ENCODE results near the gene GLT6D1. TPM values are rescaled to one million over a fixed set of nuclear protein-coding genes. Genes with fewer than 3 reads are reported as not detected.

Gene GLT6D1
- total and polyA plus RNA-seq, 7 donors, result not detected

DNA sequence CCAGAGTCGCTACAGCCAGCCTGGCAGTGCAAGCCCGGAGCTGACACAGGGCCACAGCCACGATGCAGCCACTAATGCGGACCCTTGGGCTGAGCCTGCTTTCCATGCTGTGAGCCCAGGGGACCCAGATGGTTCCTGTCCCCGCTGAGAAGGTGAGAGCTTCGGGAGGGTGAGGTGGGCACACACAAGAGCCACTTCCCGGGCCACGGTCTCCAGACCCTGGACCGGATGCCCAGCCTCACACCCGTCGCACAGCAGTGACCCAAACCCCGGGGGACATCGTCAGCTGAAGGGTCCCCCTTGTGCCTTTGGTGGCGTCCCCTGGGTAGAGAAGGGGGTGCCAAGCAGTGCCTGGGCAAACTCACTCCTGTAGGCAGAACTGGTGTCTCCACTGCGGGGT is 64.4 kb downstream of the GLT6D1 start:
- H3K27me3 ChIP-seq, result peaks cover 0 to 9% (median 0%) of the 10 kb centered on the region in 3 donors
- intact Hi-C loops (cut with DNase I), result no loop called here
- WGBS, 2 donors, result 90 to 91% methylated on average over 15 of the region's 15 CpGs
- no peak overlapping the region for H3K27ac ChIP-seq
- H3K4me3 ChIP-seq, result no peak overlapping the region
- TF ChIP-seq EP300 (IDR thresholded peaks at IDR 0.05), result no peak
- TF ChIP-seq, protein P1, sequence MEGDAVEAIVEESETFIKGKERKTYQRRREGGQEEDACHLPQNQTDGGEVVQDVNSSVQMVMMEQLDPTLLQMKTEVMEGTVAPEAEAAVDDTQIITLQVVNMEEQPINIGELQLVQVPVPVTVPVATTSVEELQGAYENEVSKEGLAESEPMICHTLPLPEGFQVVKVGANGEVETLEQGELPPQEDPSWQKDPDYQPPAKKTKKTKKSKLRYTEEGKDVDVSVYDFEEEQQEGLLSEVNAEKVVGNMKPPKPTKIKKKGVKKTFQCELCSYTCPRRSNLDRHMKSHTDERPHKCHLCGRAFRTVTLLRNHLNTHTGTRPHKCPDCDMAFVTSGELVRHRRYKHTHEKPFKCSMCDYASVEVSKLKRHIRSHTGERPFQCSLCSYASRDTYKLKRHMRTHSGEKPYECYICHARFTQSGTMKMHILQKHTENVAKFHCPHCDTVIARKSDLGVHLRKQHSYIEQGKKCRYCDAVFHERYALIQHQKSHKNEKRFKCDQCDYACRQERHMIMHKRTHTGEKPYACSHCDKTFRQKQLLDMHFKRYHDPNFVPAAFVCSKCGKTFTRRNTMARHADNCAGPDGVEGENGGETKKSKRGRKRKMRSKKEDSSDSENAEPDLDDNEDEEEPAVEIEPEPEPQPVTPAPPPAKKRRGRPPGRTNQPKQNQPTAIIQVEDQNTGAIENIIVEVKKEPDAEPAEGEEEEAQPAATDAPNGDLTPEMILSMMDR (IDR thresholded peaks at IDR 0.05), result no peak
- TF ChIP-seq POLR2A (IDR thresholded peaks at IDR 0.05), result no peak
- TF ChIP-seq POLR2AphosphoS5 (IDR thresholded peaks at IDR 0.05), result no peak
- H3K36me3 ChIP-seq, result no peaks in the 10 kb centered on the region
- DNase-seq, result no peak
- H3K9me3 ChIP-seq, result peaks cover 0 to 2% (median 0%) of the 10 kb centered on the region in 4 donors
- no peaks in the 10 kb centered on the region for H3K4me1 ChIP-seq

DNA sequence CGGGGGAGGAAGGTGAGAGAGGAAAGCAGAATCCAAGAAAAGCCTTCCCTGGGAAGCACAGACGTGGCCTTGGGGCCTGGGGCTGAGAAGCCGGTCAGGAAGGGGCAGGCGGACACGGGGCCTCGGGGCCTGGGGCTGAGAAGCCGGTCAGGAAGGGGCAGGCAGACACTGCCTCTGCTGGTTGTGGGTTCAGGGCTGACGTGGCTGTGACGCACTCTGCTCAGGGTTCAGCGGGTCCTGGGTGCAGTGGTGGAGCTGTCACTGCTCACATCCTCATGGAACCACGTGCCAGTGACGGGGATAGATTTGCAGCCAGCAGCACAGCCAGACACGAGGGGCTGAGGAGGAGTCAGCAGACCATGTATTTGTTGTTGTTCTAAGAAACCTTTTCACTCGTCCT is 65.0 kb downstream of the GLT6D1 start:
- Histone ChIP-seq H3K4me3 (no peak overlapping the region), H3K27ac (no peak overlapping the region), H3K9me3 (peaks cover 0 to 5% (median 0%) of the 10 kb centered on the region in 4 donors), H3K4me1 (no peaks in the 10 kb centered on the region), H3K27me3 (peaks cover 0 to 9% (median 0%) of the 10 kb centered on the region in 3 donors), H3K36me3 (no peaks in the 10 kb centered on the region)
- TF ChIP-seq, protein P1 (IDR thresholded peaks at IDR 0.05), result no peak
- WGBS, 2 donors, result 75 to 76% methylated on average over 14 of the region's 14 CpGs
- intact Hi-C loops (cut with DNase I), result no loop called here
- no peak for DNase-seq

Other genes with a start within 250 kb of the GLT6D1 start
- 10 to 100 TPM in 1 of 4 donors, 1 to 10 TPM in 3; 8.8 to 12.7 (median 9.8) TPM for gene PPP1R26, start 159.8 kb downstream of the GLT6D1 start, total RNA-seq
- gene PPP1R26, start 159.8 kb downstream of the GLT6D1 start, polyA plus RNA-seq, result 10 to 100 TPM in 1 of 3 donors, 1 to 10 TPM in 2; 4.8 to 10.9 (median 5.3) TPM
- 10 to 100 TPM; 30.0 to 38.0 (median 36.4) TPM for gene MRPS2, start 138.9 kb downstream of the GLT6D1 start, total RNA-seq
- 10 to 100 TPM; 36.5 to 61.6 (median 37.8) TPM for gene MRPS2, start 138.9 kb downstream of the GLT6D1 start, polyA plus RNA-seq
- gene LCN1, start 118.1 kb downstream of the GLT6D1 start, total RNA-seq, result not detected
- under 1 TPM in 1 of 3 donors, not detected in 2; 0.10 TPM for gene LCN1, start 118.1 kb downstream of the GLT6D1 start, polyA plus RNA-seq
- not detected for gene OBP2A, start 93.4 kb downstream of the GLT6D1 start, total RNA-seq
- not detected for gene OBP2A, start 93.4 kb downstream of the GLT6D1 start, polyA plus RNA-seq
- gene PAEP, start 77.8 kb downstream of the GLT6D1 start, total RNA-seq, result not detected
- not detected for gene PAEP, start 77.8 kb downstream of the GLT6D1 start, polyA plus RNA-seq
- gene LCN9, start 23.8 kb upstream of the GLT6D1 start, total RNA-seq, result not detected
- gene LCN9, start 23.8 kb upstream of the GLT6D1 start, polyA plus RNA-seq, result not detected
- gene SOHLH1, start 59.9 kb upstream of the GLT6D1 start, total RNA-seq, result not detected
- gene SOHLH1, start 59.9 kb upstream of the GLT6D1 start, polyA plus RNA-seq, result not detected
- under 1 TPM in 3 of 4 donors, not detected in 1; 0.28 to 0.95 (median 0.36) TPM for gene KCNT1, start 62.6 kb upstream of the GLT6D1 start, total RNA-seq
- gene KCNT1, start 62.6 kb upstream of the GLT6D1 start, polyA plus RNA-seq, result under 1 TPM in 1 of 3 donors, not detected in 2; 0.23 TPM

Measured in sigmoid colon (tissue), 7 donors.